Stimulated activated CD4-positive, alpha-beta T cell treated with anti-CD3 and anti-CD28 coated beads, Interleukin-4, amount 100 ng/mL, for 1 hour (primary cell): ENCODE data around the gene BACH2.
"Not testable (repeated sequence)": the region's sequence is repeated elsewhere in the genome, so short reads cannot be mapped to it uniquely, and the experiment has no call there.

ENCODE experiments used
- DNase-seq: peaks from one replicate; pipeline ENCODE4 v3.0.0-alpha.2; 2020

BACH2 gene

DNA sequence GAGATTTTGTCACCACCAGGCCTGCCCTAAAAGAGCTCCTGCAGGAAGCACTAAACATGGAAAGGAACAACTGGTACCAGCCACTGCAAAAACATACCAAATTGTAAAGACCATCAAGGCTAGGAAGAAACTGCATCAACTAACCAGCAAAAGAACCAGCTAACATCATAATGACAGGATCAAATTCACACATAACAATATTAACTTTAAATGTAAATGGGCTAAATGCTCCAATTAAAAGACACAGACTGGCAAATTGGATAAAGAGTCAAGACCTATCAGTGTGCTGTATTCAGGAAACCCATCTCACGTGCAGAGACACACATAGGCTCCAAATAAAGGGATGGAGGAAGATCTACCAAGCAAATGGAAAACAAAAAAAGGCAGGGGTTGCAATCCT is 240.7 kb downstream of the BACH2 start:
- DNase-seq = not testable (repeated sequence)

DNA sequence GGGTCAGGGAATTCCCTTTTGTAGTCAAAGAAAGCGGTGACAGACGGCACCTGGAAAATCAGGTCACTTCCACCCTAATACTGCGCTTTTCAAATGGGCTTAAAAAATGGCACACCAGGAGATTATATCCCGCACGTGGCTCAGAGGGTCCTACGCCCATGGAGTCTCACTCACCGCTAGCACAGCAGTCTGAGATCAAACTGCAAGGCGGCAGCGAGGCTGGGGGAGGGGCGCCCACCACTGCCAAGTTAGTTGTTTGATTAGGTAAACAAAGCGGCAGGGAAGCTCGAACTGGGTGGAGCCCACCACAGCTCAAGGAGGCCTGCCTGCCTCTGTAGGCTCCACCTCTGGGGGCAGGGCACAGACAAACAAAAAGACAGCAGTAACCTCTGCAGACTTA is 242.4 kb downstream of the BACH2 start:
- DNase-seq = not testable (repeated sequence)

DNA sequence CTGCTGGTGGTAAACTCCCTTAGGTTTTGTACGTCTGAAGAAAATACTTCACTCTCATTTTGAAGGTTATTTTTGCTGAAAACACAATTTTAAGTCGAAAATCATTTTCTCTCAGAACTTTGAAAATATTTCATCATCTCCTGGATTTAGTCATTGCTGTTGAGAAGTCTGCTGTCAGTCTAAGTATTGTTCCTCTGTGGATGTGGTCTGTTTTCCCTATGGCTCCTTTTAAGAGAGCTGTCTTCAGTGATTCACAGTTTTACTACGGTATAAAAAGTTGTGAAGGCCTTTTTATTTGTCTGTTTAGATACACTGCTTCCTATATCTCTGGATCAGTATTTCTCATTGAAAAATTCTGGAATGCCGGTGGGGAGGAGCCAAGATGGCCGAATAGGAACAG is 243.0 kb downstream of the BACH2 start:
- DNase-seq = no peak

DNA sequence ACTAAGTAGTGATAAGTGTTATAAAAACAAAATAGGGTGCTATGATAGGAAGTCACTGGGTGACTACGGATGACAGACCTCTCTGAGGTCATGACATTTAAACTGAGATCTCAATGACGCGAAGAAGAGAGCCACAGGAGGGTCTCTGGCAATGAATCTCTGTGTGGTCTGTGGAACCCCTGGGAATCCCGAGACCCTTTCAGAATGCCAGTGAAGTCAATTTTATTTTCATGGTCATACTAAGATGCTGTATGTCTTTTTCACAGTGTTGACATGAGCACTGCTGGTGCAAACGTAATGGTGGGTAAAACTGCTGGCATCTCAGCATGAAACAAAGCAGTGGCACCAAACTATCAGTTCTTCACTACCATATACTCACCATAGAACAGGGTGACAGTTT is 247.3 kb downstream of the BACH2 start:
- no peak for DNase-seq

DNA sequence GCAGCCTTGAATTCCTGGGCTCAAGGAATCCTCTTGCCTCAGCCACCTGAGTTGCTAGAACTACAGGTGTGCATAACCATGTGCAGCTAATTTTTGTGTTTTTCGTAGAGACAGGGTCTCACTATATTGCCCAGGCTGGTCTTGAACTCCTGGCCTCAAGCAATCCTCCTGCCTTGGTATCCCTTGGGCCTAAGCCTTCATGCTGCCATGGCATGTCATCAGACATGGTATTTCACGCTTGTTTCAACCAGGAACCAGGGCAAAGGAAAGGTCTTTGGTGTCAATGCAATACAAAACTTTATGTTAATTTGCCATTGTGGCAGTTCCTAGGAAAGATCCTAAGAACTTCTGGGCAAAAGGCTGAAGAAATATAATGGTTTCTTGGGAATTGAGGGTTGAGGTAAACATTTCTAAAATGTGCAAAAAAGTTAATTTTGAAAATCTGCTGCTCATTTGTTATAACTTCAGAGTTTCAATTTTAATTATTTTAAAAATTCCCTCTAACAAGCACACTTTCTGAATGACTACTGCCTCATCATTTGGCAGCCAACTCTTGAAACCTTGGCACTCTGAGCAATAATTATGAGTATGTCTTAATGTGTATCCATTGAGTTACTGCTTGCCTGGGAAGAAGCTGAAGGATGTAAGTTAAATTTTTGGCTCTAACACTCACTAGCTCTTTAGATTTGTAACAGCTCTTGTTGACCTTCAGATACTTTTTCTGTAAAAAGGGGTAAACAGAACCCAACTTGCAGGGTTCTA is 248.3 kb downstream of the BACH2 start:
- DNase-seq = no peak

DNA sequence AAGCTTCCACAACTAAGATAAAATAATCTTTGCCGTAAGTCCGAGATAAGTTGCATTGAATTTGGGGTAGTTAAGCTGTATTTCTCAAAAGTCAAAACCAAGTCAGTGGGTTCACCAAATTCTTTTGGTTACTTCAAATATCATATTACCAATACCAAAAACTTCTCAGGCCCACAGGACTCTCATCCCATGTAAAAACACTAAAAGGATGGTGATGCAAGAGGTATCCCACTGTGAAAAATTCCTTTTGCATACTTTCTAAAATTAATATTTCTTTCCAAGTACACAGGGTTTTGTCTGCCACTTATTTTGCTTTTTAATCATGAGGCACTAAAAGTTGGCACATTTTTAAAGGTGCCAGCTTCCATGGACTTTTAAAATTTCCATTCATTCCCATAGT is 251.1 kb downstream of the BACH2 start:
- no peak for DNase-seq

DNA sequence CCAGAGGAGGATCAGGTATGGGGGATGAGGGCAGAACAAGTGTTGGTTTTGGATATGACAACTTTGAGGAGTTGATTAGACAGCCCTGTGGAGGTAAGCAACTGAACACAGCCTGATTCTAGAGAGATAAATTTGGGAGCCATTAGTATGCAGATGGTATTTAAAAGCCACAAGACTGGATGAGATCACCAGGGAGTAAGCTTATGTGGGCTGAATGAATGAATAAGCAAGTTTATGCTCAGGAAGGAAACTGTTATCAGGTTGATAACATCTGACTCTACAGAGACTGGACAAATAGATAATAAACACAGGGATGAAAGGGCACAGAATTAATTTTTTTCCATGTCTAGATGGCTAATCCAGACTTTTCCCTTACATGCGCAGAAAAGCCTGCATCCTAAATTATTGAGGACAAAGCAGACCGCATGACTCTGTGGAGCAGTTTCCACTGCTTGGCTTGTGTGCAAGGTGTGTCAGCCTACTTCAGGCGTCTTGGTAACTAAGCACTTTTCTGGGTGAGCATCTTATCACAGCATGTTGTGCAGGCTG is 251.7 kb downstream of the BACH2 start:
- DNase-seq = no peak

DNA sequence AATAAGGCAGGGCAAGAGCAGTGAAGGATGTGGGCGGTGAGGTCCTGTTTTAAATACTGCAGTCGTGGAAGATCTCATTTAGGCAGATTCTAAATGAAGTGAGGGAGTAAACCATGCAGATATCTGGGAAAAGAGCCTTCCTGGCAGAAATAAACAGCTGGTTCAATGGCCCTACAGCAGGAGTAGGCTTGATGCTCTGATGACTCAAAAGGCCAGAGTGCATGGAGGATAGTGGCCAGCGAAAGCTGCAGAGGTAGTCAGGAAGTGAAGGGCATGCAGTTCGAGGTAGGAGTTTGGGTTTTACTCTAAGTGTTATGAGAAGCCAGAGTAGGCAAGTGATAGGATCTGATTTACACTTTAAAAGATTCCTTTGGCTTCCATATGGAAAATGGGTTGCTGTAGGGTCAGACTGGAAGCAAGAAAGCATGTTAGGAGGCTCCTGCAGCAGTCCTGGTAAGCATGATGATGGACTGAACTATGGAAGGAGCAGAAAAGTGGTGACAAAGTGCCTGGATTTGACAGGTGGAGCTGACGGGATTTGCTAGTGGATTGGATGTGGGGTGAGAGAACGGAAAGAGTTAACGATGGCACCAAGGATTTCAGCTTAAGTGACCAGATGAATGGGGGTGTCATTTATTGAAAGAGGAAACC is 252.3 kb downstream of the BACH2 start:
- DNase-seq = no peak

DNA sequence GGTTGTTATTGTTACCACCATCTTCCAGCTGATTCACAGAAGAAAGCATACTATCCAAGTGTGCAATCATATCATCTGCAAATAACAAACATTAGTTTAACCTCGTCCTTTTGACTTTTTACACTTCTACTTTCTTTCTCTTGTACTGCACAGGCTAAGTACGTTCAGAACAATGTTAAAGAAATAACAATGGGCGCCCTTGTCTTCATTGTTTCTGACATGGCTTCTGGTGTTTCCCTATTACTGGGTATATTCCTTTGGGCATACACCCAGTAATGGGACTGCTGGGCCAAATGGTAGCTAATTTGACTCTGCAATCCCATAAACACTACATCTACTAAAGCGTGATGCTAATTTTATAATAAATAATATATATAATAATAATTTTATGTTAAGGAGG is 255.7 kb downstream of the BACH2 start:
- DNase-seq = no peak

DNA sequence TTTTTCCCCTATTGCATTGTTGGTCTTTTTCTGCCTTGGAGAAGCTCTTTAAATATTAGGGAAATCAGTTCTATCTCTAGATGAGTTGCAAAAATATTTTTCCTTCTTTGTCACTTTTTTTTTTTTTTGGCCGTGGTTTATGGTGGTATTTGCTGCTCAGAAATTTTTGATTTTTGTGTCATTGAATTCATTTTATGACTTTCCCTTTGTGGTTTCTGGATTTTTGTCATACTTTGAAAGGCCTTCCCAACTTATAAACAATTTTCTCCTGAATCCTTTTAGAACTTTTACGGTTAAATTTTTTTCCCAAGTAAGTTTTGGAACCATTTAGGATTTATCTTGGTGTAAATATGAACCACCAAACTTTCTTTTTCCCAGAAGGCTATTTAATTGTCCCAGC is 256.7 kb downstream of the BACH2 start:
- no peak for DNase-seq

DNA sequence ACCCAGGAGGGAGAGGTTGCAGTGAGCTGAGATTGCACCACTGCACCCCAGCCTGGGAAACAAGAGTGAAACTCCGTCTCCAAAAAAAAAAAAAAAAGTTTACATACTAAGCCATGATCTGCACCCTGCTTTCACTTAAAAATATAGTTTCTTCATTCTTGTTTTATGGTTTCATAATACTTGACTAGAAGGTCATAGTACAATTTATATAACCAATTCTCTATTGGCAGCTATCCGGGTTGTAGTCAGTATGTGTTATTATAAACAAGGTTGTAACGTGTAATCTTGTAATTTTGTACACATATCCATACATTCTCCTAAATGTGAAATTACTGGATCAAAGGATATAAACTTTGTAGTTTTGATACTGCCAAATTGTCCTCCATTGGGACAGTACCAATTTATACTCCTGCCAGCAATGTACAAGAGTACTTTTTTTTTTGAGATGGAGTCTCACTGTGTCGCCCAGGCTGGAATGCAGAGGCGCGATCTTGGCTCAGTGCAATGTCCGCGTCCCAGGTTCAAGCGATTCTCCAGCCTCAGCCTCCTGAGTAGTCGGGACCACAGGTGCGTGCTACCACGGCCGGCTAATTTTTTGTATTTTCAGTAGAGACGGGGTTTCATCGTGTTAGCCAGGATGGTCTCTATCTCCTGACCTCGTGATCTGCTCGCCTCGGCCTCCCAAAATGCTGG is 257.5 kb downstream of the BACH2 start:
- DNase-seq = no peak

DNA sequence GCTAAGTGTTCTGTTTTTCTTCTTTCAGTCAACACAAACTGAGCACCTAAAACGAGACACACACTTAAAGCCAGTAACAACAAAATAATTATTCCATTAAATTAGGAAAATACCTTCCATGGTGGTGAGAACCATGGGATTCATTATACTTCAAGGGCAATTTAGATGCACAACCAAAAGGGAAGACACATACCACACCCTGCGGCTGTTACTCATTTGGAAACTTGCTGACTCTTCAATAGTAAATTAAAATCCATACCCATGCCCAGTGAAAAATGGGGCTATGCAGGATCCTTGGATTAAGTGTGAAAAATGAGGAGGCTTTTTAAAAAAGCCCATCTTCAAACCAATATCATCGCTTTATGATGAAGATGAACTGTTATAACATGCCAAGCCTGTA is 259.7 kb downstream of the BACH2 start:
- no peak for DNase-seq

DNA sequence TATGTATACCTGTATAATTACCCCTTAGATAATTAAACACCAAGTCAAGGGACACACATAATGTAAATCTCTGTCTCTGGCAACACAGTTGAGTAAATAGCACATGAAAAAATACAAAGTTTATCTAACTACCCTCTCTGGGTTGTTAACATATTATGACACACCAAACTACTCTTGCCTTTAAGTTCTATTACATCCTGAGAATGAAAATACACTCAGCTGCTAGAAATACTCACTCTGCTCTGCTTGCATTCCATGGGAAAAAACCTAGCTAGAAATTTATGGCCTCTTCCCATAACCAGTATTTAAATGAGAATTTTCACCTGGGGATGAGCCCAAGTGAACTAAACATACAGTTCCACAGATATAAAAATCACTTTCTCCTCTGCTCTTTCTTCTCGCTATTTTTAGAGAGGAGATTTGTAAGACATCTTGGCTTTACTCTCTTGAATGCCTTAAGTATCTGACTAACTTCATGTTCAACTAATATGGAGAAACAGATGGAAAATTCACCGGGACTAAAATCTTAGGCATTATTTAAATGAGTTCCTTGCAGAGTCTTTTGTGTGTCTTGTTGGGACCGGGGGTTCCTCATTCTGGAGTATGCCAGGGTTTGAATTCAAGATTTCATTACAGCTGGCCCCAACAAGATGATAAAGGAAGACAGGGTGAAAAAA is 261.5 kb downstream of the BACH2 start:
- no peak for DNase-seq

DNA sequence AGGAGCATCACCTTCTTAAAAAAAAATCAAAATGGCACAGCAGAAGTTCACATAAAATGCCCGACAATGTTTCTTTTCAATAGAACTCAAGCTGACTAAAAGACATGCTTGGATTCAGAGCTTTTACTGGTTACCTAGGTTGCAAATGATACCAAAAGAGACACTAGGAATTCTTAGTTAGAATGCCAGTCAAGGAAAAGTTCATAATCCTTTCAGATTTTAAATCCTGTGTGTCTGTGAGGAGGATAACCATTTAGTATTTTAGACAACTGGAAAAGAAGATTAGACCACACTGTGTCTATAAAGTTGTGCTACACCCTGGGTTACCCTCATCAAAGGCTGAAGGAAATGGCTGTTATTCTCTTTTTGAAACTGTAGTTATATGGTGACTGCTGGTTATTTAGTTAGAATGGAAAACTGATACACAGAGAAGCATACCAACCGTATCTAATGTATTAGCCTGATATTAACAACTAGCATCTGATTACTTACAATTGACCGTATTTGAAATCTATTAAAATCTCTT is 262.8 kb downstream of the BACH2 start:
- no peak for DNase-seq

DNA sequence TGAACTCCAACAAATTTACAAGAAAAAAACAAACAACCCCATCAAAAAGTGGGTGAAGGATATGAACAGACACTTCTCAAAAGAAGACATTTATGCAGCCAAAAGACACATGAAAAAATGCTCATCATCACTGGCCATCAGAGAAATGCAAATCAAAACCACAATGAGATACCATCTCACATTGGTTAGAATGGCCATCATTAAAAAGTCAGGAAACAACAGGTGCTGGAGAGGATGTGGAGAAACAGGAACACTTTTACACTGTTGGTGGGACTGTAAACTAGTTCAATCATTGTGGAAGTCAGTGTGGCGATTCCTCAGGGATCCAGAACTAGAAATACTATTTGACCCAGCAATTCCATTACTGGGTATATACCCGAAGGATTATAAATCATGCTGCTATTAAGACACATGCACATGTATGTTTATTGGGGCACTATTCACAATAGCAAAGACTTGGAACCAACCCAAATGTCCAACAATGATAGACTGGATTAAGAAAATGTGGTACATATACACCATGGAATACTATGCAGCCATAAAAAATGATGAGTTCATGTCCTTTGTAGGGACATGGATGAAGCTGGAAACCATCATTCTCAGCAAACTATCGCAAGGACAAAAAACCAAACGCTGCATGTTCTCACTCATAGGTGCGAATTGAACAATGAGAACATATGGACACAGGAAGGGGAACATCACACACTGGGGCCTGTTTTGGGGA is 264.0 kb downstream of the BACH2 start:
- not testable (repeated sequence) for DNase-seq

DNA sequence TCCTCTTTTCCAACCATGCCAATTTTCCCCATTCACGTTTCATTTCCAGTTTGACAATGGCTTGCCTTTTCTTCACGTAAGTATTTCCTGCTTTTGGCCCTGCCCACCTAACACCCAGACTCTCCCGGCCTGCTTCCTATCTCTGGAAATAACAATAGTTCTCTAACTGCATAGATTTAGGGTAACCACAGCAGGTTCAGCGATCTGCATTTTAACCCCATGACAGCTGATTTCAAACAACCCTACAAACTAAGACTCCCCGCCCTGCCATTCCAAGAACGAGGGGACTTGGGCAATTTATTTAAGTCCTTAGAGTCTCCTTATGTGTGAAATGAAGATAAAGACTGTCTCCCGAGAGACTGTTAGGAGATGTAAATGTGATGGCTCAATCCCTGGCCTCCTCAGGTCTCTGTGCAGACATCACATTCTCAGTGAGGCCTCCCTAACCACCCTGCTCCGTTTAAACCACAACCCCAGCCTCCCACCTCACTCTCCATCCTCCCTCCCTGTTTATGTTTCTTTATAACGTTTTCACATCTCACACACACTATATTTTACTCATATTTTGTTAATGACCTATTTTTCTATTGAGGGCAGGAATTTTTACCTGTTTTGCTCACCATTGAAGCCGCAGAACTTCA is 267.5 kb downstream of the BACH2 start:
- no peak for DNase-seq

DNA sequence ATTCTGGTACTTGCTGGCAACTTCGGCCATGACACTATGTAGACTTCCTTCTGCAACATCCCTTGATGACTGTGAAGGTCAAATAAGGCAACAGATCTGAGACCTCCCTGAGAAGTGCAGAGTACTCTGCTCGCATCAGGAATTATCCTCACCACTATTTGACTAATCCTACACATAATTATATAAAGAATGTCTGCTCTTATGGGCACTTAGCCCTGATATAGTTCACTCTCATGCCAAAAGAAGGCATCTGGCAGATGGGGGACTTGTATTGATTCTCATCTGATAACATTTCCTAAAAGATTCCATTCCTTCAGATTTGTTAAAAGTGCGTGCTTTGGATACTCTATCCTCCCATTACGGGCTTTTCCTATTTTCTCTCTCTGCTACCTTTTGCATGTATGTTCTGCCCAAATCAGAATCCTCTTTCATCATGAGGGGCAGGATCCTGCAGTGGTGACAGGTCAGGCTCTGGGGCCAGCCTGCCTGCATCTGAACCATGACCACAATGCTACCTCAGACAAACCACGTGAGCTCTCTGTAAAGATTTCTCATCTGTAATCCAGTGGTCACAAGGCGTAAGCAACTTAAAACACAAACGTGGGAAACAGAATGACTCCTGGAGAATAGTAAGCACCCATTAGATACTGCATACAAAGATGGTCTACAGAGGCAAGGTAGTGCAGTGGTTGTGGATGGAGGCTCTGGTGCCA is 268.4 kb downstream of the BACH2 start:
- no peak for DNase-seq

DNA sequence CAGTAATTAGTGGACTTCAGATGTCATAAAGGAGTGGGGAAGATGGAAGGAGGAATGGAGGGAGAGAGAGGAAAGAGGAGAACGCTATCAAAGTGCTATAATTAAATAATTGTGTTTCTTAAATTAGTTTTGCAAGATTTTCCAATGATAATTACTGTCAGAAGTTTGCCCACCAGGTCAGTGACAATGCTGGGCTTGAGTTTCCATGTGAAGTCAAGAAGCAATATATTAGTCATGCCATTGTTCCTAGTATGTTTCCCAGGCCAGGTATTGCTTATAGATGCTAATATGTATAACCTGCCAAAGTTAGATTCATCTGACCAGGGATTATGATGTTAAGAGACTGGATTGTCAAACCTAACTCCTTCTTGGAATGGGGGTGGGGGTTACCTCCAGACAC is 270.4 kb downstream of the BACH2 start:
- DNase-seq = no peak

DNA sequence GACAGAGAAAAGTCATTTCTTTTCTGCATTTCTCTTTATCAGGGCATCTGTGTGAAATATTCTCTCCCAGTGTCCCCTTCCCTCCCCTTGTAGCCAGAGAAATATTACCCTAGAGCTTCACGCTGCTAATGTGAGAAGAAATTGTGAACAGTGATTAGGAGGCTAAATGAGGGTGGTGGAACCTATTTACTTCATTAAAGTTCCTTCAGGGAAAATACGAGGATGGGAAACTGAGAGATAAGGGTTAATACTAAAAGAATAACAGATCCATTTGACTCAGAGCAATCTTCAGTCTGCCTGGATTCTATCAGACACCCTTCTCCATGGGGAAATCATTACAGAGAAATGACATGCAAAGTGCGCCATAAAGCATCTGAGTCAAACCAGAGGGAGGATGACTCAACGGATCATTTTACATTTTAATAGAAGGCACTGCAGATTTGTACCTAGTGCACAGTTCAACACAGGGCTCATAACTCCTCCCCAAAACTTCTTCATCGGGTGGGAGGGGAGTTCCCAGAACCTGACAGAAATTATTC is 271.1 kb downstream of the BACH2 start:
- peak; percentile 38 for DNase-seq

DNA sequence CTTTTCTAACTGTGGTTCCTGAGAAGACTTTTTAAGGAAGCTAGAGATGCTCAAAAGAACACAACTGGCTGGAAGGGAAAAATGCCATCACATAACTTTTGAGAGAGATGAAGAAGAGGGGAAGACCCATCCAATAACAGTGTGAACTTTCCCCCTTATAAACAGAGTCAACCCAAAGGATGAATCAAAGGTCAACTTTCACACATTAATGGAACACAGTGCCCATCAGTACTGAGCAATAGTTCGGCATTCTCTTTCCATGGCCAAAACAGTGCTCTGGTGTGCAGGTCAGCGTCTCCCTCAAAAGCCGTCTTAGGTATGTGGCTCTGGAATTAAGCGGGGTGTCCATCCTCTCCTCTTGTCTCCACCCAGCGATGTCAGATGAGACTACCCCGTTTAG is 272.0 kb downstream of the BACH2 start:
- DNase-seq = no peak

DNA sequence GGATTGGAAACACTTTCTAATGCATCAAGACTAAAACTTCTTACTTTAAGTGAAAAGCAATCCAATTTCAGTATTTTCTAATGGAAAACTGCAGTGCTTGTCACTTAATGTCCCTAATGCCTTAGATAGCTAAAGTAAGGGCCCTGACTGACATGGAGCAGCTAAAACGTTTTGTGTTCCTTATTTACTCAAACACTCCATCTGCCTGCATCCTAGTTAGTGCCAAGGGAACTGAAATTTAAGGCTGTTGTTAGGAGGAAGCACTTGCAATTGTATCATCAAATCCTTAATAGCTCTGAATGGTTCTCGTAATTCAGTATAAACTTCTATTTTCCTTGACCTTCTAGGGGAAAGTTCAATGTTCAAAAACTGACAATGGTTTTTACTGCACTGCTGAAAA is 274.9 kb downstream of the BACH2 start:
- DNase-seq = no peak
